SIG-M5 (cell line): ENCODE results near the gene HMGCL.
"Not testable (repeated sequence)": the region's sequence is repeated elsewhere in the genome, so short reads cannot be mapped to it uniquely, and the experiment has no call there.

Experiments
- DNase-seq: peaks from one replicate; lab custom pipeline; 2025; lab: John Stamatoyannopoulos, UW

Gene HMGCL

DNA sequence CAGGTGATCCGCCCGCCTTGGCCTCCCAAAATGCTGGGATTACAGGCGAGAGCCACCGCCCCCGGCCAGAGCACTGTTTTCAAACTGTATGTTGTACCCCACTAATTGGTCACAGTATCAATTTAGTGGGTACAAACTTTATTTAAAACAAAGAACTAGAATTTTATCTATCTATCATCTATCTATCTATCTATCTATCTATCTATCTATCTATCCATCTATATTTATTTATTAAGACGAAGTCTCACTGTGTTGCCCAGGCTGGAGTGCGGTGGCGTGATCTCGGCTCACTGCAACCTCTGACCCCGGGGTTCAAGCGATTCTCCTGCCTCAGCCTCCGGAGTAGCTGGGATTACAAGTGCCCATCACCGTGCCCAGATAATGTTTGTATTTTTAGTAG is 1.4 kb upstream of the HMGCL start:
- DNase-seq = not testable (repeated sequence)

GRCh38 chr1:23825762-23826522 is 713 bp upstream of the HMGCL start:
- no peak for DNase-seq

DNA sequence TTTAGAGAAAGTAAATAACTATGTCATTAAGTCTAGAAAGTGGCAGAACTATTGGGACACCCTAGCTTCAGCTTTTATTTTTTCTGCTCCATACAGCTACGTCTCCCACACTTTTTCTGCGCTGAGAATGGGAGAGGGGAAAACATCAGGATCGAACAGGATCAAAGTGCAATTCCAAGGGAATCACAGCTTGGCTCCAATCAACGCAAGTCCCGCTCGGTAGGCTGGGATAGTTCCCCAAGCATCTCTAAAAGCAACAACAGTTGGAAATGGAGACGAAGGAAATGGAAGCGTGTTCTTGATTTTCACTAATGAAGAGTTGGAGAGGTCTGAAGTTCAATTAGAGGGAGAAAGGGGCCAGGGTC is 536 bp downstream of the HMGCL start:
- no peak for DNase-seq

GRCh38 chr1:23823767-23824166 is 1.5 kb downstream of the HMGCL start:
- no peak for DNase-seq

DNA sequence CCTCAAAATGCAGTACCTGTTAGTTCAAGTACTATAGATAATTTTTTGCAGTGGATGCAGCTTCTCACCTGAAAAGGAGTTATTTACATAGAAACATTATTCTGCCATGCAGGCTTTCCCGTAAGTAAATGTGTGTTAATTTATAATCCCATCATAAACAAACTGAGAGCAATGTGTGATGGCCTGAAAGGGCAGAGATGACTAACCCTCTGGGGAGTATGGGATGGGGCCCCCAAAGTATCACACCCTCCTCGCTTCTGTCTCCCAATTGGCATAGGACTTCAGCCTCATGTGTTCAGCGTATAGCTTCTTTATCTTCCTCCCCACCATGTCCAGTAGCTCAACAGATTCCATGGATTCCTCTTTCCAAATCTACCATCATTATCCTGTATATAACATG is 7.6 kb downstream of the HMGCL start:
- DNase-seq = no peak

DNA sequence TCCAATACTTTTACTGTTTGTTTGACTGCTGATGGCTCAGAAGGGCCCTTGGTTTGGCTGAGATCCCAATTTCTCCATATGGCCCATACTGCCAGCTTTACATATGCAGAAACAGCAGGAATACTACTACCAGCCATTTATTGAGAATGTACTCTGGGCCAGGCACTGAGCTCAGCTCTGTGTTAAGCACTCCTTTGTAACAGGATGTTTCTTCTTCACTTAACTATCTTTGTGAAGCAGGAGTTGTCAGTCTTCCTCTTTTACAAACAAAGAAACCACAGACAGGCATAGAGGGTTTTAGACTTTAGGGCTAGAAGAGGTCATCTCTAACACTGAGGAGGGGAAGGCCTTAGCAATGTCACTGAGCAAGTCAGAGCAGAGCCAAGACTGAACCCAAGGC is 8.3 kb downstream of the HMGCL start:
- no peak for DNase-seq

DNA sequence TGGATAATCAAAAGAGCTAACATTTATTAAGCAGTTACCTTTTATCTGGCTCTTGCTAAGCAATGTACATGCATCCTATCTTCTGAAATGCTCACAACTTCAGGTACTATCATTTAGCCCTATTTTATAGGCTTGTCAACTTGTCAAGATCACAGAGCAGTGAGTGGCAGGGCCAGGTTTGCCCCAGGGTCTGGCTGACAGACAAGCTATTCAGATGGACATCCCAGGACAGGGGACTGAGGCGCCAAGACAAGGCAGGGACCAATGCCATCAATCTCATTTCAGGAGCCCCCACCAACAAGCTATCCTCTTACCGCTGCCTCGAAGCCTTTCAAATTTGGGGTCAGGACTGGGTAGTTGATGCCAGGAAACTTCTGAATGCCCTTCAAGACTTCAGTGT is 8.9 kb downstream of the HMGCL start:
- no peak for DNase-seq

DNA sequence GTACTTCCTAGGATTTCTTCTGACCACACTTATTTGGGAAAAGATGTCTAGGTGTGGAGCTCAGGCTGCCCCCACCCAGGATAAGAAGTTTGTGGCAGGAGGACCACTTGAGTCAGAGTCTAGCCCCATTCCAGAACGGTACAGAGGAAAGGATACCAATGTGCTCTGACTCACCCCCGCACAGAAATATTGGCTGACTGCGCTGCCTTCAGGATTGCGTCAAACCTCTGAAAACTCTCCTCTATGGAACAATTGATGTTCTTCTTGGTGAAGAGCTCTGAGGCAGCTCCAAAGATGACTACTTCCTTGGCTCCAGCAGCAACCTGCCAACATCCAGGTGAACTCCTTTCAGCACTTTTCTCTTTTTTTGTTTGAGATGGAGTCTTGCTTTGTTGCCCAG is 11.2 kb downstream of the HMGCL start:
- no peak for DNase-seq

- DNase-seq = peak; percentile 75
Observed at GRCh38 chr1:23810818-23811540, 14.2 kb downstream of the HMGCL start.

DNA sequence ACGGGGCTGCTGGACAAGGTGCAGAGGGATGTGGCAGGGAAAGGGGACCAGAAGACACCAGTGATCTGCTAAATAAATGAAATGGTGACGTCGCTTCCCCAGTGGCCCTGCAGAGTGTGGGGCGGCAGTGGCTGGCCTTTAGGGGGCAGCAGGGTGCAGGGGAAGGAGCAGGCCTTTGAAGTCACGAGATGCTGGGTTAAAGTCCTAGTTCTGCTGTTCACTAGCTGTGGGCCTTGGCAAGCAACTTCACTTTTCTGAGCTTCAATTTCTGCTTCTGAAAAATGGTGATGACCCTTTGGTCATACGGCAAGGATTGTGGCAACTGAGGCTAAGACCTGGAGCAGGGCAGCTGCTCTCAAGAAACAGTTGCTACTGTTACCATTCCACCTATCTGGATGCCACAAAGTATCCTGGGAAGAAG is 15.5 kb downstream of the HMGCL start:
- peak; percentile 63 for DNase-seq

- no peak for DNase-seq
Observed at GRCh38 chr1:23807453-23807852, 17.8 kb downstream of the HMGCL start.

- DNase-seq = no peak
Observed at GRCh38 chr1:23806280-23806679, 18.9 kb downstream of the HMGCL start.

- no peak for DNase-seq
Observed at GRCh38 chr1:23805025-23805424, 20.2 kb downstream of the HMGCL start.

DNA sequence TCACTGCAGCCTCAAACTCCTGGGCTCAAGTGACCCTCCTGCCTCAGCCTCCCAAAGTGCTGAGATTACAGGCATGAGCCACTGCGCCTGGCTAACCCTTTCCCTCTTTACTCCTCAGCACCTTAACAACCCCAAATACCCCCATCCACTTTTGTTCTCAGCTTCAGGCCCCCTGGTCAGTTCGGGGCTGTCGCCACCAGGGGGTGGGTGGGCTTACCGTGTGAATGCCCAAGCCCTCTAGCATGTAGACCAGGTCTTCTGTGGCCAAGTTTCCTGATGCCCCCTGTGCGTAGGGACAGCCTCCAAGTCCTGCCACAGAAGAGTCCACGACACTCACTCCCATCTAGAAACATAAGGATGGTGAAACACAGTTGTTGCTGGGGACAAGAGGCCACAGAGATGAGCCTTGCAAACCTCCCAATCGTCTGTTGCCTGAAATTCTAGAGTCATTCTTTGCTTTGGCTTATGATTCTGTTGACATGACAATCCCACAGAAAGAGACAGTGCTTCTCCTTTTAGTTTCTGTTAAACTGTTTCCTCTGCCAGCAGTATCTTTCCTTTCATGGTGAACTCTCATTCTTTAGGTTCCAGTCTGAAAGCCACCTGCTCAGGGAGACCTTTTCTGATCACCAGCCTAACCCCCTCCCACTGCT is 20.9 kb downstream of the HMGCL start:
- no peak for DNase-seq

- no peak for DNase-seq
Observed at GRCh38 chr1:23803674-23804073, 21.6 kb downstream of the HMGCL start.

DNA sequence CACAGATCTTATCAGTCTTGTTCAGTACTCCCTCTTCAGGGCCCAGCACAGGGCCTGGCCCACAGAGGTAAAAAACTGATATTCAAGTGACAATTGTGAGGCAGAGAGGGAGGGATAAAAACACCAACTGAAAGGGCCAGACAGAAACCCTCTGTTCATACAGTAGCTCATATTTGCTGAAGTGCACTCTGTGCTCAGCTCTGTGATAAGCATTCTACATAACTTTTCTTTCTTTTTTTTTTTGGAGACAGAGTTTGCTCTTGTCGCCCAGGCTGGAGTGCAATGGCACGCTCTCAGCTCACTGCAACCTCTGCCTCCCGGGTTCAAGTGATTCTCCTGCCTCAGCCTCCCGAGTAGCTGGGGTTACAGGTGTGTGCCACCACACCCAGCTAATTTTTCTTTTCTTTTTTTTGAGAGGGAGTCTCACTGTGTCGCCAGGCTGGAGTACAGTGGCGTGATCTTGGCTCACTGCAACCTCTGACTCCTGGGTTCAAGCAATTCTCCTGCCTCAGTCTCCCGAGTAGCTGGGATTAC is 22.4 kb downstream of the HMGCL start:
- DNase-seq = not testable (repeated sequence)

GRCh38 chr1:23801876-23802275 is 23.4 kb downstream of the HMGCL start:
- DNase-seq = no peak

DNA sequence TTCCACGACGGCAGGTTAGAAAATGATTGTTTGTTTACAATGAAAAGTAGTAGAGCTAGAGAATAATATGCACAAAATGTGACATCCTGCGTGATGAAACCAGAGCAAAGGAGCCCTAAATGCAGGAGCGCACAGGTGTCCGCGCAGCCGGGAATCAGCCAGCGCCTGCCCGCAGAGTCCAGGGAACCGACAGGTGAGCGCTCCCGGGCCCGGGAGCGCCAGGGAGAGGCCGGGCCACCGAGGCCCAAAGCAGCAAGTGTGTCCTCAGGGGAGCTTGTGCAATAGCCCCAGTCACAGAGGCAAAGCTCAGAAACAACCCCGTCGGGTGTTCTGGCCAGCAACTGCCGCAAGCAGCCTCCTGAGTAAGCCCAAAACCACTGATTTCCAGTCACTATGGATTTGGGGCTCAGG is 23.9 kb downstream of the HMGCL start:
- DNase-seq = no peak

DNA sequence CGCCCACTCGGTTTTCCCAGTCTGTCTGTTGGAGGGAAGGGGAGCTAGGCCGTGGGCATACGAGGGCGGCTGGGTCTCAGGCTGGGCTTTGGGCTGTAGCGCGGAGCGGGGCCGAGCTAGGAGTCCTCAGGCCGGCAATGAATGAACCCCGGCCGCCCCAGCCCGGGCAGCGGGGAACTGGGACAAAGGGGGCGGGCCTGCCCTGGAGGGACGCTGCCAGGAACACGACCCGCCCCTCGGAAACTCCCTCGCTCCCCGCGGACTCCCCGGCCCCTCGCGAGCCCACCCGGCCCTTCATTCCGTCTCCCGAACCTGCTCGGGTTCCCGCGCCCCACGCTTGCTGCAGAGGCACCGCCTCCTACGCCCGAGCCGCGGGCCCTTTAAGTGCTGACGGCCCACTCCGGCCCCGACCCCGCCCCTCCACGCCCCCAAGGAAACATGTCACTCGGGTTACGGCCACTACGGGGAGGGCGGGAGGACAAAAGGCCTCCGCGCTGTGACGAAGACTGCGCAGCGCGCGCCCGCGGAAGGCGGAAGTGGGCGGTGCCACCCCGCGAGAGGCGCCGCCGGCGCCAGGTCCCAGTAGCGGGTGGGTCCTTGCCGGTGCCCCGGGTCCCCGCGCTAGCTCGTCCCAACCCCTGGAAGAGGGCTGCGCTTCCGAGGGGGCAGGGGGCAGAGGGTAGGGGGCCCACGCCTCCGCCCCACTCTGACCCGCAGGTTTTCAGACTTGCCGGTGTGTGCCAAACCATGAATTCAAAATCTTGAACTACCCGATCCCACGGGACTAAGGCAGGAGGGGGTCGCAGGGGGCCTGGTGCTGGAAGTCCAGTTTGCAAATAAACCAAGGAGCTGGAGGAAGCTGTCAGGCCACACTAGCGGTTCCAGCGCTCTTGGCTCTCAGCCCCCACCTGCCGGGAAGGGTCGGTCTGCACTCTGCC is 24.6 kb downstream of the HMGCL start, which contains the start of gene GALE:
TSS of gene GALE (minus strand) at position 355 of the 938 bp plus-strand sequence. CDS start 1,747 bp downstream, outside the sequence.
- peak; percentile 49 for DNase-seq

GRCh38 chr1:23799570-23800399 is 25.4 kb downstream of the HMGCL start:
- DNase-seq = no peak

GRCh38 chr1:23799255-23799569 is 26.0 kb downstream of the HMGCL start:
- DNase-seq = no peak
